GM10847 (cell line): ENCODE data around the gene LRP1B.

ENCODE experiments used
- POLR2A ChIP-seq: IDR thresholded peaks from 2 replicates; pipeline ENCODE4 v1.6.1; 2011; ENCODE audit not compliant: insufficient read length; ENCODE audit errors: extremely low read depth

LRP1B gene

GRCh38 chr2:141499123-141499522 is 631.7 kb downstream of the LRP1B start:
- no peak for TF ChIP-seq POLR2A

- TF ChIP-seq POLR2A = no peak
Observed at GRCh38 chr2:141498561-141498960, 632.3 kb downstream of the LRP1B start.

- TF ChIP-seq POLR2A = no peak
Observed at GRCh38 chr2:141497272-141497671, 633.5 kb downstream of the LRP1B start.

GRCh38 chr2:141496810-141497209 is 634.0 kb downstream of the LRP1B start:
- TF ChIP-seq POLR2A = no peak

GRCh38 chr2:141493936-141494335 is 636.9 kb downstream of the LRP1B start:
- TF ChIP-seq POLR2A = no peak

- TF ChIP-seq POLR2A = no peak
Observed at GRCh38 chr2:141492816-141493215, 638.0 kb downstream of the LRP1B start.

- no peak for TF ChIP-seq POLR2A
Observed at GRCh38 chr2:141490886-141491285, 639.9 kb downstream of the LRP1B start.

- no peak for TF ChIP-seq POLR2A
Observed at GRCh38 chr2:141482697-141483096, 648.1 kb downstream of the LRP1B start.

- no peak for TF ChIP-seq POLR2A
Observed at GRCh38 chr2:141475801-141476200, 655.0 kb downstream of the LRP1B start.

GRCh38 chr2:141468761-141469160 is 662.1 kb downstream of the LRP1B start:
- no peak for TF ChIP-seq POLR2A

- TF ChIP-seq POLR2A = no peak
Observed at GRCh38 chr2:141467331-141467730, 663.5 kb downstream of the LRP1B start.

- TF ChIP-seq POLR2A = no peak
Observed at GRCh38 chr2:141464995-141465394, 665.8 kb downstream of the LRP1B start.

GRCh38 chr2:141458351-141458750 is 672.5 kb downstream of the LRP1B start:
- no peak for TF ChIP-seq POLR2A

- no peak for TF ChIP-seq POLR2A
Observed at GRCh38 chr2:141455877-141456276, 674.9 kb downstream of the LRP1B start.

- no peak for TF ChIP-seq POLR2A
Observed at GRCh38 chr2:141455211-141455826, 675.5 kb downstream of the LRP1B start.

- no peak for TF ChIP-seq POLR2A
Observed at GRCh38 chr2:141440072-141440635, 690.7 kb downstream of the LRP1B start.

- TF ChIP-seq POLR2A = no peak
Observed at GRCh38 chr2:141439524-141439923, 691.3 kb downstream of the LRP1B start.
